ENCODE data around the gene KCNF1. TPM values are rescaled to one million over a fixed set of nuclear protein-coding genes. Genes with fewer than 3 reads are reported as not detected.

Gene KCNF1
- total RNA-seq, 1 donor from 2014 or later = 0.17 TPM

DNA sequence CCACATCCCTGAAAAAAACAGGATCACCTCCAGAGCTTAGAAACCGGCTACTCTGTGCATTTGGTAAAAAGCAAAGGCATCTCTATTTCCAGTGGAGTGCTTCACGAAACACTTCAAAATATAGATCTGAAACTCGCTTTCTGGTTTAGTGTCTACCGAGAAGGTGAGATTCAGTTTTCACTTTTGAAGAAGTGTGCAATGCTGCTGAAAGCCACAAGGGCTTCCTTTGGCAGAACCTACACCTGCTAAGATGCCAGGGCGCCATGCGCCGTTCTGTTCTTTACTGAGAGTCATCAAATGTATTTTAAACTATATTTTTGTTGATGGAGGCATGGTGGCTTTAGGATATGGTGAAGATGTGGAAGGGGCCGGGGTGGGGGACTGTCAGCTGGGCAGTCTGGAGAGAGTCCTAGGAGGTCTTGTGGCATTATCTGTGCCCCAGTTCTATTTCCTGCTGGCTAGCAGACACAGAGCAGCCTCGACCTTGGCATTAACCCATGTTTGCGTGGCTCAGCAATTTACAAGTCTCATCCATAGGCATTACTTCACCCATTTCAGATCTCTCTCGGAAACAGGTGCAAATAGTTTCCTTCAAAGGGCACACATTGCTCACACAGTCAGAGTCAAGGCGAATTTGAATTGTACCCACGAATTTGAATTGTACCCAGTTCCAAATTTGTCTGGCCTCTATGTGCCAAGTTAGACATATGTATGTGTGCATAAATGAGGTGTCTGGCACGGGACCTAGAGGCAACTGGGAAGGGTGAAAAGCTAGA is 46.7 kb upstream of the KCNF1 start:
- DNase-seq (no peak), ATAC-seq (no peak)
- Histone ChIP-seq H3K27ac (no peak overlapping the region), H3K4me1 (peaks cover 9% of the 10 kb centered on the region), H3K4me3 (no peak overlapping the region), H3K9me3 (no peaks in the 10 kb centered on the region), H3K27me3 (peaks cover 17% of the 10 kb centered on the region), H3K36me3 (no peaks in the 10 kb centered on the region)
- TF ChIP-seq, protein P1, sequence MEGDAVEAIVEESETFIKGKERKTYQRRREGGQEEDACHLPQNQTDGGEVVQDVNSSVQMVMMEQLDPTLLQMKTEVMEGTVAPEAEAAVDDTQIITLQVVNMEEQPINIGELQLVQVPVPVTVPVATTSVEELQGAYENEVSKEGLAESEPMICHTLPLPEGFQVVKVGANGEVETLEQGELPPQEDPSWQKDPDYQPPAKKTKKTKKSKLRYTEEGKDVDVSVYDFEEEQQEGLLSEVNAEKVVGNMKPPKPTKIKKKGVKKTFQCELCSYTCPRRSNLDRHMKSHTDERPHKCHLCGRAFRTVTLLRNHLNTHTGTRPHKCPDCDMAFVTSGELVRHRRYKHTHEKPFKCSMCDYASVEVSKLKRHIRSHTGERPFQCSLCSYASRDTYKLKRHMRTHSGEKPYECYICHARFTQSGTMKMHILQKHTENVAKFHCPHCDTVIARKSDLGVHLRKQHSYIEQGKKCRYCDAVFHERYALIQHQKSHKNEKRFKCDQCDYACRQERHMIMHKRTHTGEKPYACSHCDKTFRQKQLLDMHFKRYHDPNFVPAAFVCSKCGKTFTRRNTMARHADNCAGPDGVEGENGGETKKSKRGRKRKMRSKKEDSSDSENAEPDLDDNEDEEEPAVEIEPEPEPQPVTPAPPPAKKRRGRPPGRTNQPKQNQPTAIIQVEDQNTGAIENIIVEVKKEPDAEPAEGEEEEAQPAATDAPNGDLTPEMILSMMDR (IDR thresholded peaks at IDR 0.05) = peak; percentile 11
- intact Hi-C loops (cut with DNase I) = no loop called here

DNA sequence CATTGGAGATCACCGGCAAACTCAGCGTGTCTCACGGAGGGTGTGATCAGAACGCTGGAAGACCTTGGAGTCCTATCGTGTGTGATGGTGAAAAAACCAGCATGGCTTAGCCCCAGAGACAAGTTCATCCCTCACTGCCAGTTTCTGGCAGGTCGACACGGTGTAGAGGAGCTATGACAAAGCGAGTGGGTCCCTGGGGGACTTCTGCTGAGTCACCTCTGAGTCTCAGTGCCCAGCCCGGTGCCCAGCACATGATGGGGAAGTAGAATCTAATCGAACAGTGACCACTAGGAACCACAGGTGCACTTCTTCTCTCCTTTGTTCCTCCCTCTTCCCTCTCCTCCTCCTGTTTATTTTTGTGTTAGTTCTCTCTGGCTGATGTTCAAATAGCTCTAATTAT is 45.9 kb upstream of the KCNF1 start:
- peaks cover 11% of the 10 kb centered on the region for H3K27me3 ChIP-seq
- peaks cover 9% of the 10 kb centered on the region for H3K4me1 ChIP-seq
- H3K27ac ChIP-seq = no peak overlapping the region
- DNase-seq (no peak), ATAC-seq (no peak)
- H3K36me3 ChIP-seq = no peaks in the 10 kb centered on the region
- H3K4me3 ChIP-seq = no peak overlapping the region
- TF ChIP-seq, protein P1 (IDR thresholded peaks at IDR 0.05) = no peak
- no peaks in the 10 kb centered on the region for H3K9me3 ChIP-seq
- intact Hi-C loops (cut with DNase I) = no loop called here

DNA sequence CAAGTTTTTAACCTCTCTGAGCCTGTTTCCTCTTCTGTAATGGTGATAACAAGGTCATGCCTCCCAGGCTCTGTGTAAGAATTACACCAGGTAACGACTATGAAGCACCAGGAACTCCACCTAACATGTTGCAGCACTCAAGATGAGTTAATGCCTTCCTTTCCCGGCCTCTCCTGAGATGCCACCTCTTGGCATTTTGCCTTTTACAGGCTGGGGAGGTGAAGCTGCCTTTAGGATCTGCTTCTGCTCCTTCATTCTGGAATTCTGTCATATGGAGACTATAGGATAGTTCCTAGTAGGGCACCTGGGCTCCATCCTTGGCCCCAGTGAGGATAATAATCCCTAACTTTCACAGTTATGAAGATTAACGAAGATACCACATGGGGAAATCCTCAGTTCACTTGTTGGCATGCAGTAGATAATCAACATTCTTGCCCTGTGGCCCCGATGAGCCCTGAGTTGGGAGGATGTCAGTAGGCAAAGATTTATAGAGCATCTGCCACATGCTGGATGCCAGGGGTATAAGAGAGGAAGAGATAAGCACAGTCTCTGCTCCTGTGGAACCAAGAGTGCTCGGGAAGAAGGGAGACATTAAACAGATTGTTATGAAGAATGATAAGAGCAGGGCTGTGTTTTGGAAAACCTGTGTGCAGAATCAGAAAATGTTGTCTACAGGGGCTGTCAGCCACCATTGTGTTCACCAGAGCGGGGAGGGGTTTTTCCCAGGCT is 43.9 kb upstream of the KCNF1 start:
- peaks cover 9% of the 10 kb centered on the region for H3K4me1 ChIP-seq
- ATAC-seq = no peak
- no peak overlapping the region for H3K4me3 ChIP-seq
- peaks cover 11% of the 10 kb centered on the region for H3K27me3 ChIP-seq
- H3K9me3 ChIP-seq = no peaks in the 10 kb centered on the region
- no peak for DNase-seq
- TF ChIP-seq, protein P1 (IDR thresholded peaks at IDR 0.05) = no peak
- H3K27ac ChIP-seq = no peak overlapping the region
- no peaks in the 10 kb centered on the region for H3K36me3 ChIP-seq
- intact Hi-C loops (cut with DNase I) = no loop called here

DNA sequence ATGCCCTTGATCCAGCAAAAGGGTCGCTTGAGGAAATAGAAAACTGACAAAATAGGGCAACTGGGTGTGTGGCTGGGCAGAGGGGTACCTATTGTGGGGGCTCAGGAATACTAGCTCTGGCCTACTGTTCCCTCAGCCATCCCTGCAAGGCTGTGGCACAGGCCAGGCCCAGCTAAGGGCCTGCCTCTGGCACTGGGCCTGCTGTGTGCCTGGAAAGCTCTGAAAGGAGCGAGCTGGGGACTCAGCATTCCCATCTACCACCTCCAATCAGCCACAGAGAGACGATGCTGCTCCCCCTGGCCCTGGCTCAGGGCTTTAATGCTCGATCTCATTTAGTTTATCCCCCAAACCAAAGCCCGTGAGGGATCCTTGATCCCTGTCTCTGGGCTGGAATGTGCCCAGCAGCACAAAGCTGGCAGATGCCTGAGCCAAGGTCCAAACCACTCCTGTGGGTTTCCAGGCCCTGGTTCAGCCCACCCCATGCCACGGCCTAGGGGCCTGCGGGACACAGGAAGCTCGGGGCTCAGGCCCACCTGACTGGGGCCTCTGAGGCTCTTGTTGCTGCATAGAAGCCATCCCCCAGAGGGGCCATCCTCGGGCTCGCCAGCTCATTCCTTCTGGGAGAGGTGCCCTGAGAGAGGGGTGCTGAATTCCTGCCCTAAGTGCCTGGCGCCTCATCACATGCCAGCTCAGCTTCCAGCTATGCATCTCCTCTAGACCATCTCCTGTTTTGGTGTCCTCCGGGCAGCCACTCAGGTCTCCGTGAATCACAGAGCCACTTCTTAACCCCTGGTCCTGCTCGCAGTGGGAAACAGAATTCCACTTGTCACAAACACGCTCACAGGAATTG is 43.0 kb upstream of the KCNF1 start:
- ATAC-seq (no peak), DNase-seq (no peak)
- Histone ChIP-seq H3K27me3 (peaks cover 11% of the 10 kb centered on the region), H3K36me3 (no peaks in the 10 kb centered on the region), H3K4me1 (peaks cover 9% of the 10 kb centered on the region), H3K9me3 (no peaks in the 10 kb centered on the region), H3K27ac (no peak overlapping the region), H3K4me3 (no peak overlapping the region)
- intact Hi-C loops (cut with DNase I) = no loop called here
- TF ChIP-seq, protein P1 (IDR thresholded peaks at IDR 0.05) = no peak

DNA sequence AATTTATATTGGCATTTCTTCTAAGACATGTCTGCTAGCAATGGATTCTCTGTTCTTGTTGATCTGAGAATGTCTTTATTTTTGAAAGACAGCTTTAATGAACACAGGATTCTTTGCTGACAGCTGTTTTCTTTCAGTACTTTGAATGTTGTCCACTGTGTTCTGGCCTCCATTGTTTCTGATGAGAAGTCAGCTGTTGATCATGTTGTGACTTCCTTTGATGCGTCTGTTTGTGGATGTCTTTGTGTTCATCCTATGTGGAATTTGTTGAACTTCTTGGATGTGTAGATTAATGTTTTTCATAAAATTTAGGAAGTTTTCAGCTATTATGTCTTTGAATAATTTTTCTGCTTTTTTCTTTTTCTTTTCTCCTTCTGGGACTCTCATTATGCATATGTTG is 39.8 kb upstream of the KCNF1 start:
- Histone ChIP-seq H3K27ac (no peak overlapping the region), H3K36me3 (no peaks in the 10 kb centered on the region), H3K4me1 (no peaks in the 10 kb centered on the region), H3K9me3 (no peaks in the 10 kb centered on the region), H3K4me3 (no peak overlapping the region), H3K27me3 (no peaks in the 10 kb centered on the region)
- intact Hi-C loops (cut with DNase I) = no loop called here
- TF ChIP-seq, protein P1 (IDR thresholded peaks at IDR 0.05) = no peak
- ATAC-seq = no peak
- no peak for DNase-seq
